GM21619 (cell line): ENCODE measurements around the gene MINDY2.
A peak's percentile ranks its signal among the peaks of the same experiment; 100 is the strongest.
"Not testable (repeated sequence)": the region's sequence is repeated elsewhere in the genome, so short reads cannot be mapped to it uniquely, and the experiment has no call there.

Experiments
- ATAC-seq: cut with Tn5 transposase; IDR thresholded peaks from one replicate; pipeline ENCODE4 v1.9.1; 2021; ENCODE audit not compliant: unreplicated experiment

The MINDY2 gene

GRCh38 chr15:58749532-58750337 lies 21.4 kb upstream of the MINDY2 start, which contains the start of gene ADAM10:
ADAM10 (minus strand) TSS chr15:58749707; CDS start chr15:58749534, 173 bp downstream.
- ATAC-seq = peak; percentile 85

DNA sequence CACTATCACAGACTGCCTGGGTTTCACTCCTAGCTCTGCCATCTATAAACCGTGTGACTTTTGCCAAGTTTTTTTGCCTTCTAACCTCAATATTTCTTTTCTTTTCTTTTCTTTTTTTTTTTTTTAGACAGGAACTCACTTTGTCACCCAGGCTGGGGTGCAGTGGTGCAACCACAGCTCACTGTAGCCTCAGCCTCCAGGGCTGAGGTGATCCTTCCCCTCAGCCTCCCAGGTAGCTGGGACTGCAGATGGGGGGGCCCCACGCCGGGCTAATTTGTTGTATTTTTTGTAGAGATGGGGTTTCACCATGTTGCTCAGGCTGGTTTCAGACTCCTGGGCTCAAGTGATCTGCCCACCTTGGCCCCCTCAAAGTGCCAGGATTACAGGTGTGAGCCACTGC lies 18.4 kb upstream of the MINDY2 start:
- no peak for ATAC-seq

- no peak for ATAC-seq
These were observed 15.8 kb upstream of the MINDY2 start for GRCh38 chr15:58755350-58755749.

- no peak for ATAC-seq
These were observed 15.1 kb upstream of the MINDY2 start for GRCh38 chr15:58755956-58756355.

GRCh38 chr15:58758141-58758540 lies 13.0 kb upstream of the MINDY2 start:
- no peak for ATAC-seq

- ATAC-seq = no peak
These were observed 10.6 kb upstream of the MINDY2 start for GRCh38 chr15:58760385-58761009.

GRCh38 chr15:58761010-58761388 lies 10.1 kb upstream of the MINDY2 start:
- no peak for ATAC-seq

GRCh38 chr15:58762285-58762684 lies 8.8 kb upstream of the MINDY2 start:
- ATAC-seq = no peak

DNA sequence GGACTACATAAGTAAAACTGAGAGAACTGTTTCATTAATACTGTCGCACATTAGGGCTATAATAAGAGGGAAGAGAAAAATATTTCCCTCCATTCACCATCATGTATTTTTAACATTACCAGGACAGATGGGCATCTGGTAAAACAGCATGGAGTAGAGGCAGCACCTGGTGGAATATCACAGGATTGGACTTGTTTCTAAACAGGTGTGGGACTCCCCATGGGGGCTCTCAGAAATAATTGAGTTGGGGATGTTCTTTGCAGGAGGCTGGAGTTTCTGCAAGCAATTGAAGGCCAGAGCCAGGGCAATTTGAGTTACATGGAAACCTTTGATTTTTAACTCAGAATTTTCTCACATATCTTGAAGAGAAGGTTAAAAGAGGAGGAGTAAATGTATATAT lies 8.4 kb upstream of the MINDY2 start:
- no peak for ATAC-seq

DNA sequence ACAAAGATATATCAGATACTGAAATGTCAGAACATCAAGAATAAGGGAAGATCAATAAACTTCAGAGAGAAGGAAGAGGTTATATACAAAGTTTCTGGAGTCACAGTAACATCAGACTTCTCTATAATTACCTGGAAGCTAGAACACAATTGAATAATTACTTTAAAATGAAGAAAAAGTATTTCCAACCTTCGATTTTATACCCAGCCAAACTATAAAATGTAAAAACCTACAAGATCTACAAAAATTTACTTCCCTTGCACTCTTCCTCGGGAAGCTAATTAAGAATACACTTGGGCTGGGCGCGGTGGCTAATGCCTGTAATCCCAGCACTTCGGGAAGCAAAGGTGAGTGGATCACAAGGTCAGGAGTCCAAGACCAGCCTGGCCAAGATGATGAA lies 6.6 kb upstream of the MINDY2 start:
- ATAC-seq = no peak

DNA sequence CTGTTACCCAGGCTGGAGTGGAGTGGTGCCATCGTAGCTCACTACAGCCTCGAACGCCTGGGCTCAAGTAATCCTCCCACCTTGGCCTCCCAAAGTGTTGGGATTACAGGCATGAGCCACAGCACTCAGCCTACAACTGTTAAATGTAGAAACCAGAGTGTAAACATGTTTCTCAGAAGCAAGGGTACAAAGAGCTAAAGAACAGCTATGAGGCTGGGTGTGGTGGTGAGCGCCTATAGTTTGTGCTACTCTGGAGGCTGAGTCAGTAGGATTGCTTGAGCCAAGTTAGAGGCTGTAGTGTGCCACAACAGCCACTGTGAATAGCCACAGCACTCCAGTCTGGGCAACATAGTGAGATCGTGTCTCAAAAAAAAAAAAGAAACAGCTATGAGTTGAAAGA lies 4.8 kb upstream of the MINDY2 start:
- no peak for ATAC-seq

GRCh38 chr15:58768601-58769004 lies 2.5 kb upstream of the MINDY2 start:
- not testable (repeated sequence) for ATAC-seq

DNA sequence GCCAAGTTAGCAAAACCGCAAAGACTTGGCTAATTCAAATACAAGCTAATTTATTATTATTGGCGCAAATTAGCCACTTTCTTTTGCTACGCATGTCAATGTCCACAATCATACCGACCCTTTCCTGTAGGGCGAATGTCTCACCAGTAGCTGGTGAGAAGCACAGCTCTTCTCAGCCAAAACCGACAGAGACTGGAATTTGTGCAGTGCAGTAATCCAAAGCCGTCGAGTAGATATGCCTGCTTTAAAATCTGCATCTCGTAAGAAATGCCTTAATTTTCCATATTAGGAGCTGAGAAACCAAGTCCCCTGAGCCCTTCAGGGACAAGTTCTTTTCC lies 614 bp upstream of the MINDY2 start:
- ATAC-seq = peak; percentile 9

GRCh38 chr15:58771621-58772250 lies 634 bp downstream of the MINDY2 start:
- ATAC-seq = peak; percentile 20

GRCh38 chr15:58773024-58773423 lies 1.9 kb downstream of the MINDY2 start:
- ATAC-seq = no peak

DNA sequence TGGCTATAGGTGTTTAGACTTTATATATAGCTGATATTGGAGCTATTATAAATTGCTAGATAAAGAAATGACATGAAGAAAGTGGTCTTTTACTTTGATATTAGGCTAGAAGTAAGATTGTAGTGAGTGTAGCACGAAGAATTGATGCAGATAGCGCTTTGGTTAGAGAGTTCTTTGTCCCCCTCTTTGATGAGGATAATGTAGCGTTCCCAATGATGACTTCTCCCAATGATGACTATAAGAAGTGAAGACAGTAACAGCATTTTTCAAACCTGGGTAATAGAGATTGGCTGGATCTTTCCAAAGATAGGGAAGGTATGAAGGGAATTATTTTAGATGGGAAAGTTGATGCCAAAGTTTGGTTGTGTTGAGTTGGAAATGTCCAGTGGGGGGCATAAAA lies 4.3 kb downstream of the MINDY2 start:
- ATAC-seq = no peak

DNA sequence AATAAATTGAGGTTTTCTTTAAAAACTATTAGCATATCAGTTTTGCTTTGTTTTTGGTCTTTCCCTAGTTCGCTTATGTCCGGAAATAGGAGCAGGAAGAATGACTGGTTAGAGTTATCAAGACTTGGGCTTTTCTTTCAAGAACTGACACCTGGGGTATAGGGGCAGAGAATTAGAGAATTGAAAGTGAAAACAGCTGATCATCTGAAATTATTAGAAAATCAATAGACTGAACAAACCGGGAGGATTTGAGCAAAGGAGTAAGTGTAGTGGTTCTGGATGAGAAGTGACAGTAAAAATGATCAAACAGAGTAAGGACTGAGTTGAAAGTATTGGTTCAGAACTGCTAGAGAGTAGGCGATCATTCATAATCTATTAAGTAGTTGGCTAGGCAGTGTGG lies 6.0 kb downstream of the MINDY2 start:
- peak; percentile 70 for ATAC-seq

- ATAC-seq = no peak
These were observed 8.5 kb downstream of the MINDY2 start for GRCh38 chr15:58779554-58779953.

- no peak for ATAC-seq
These were observed 14.3 kb downstream of the MINDY2 start for GRCh38 chr15:58785355-58785754.

- no peak for ATAC-seq
These were observed 17.1 kb downstream of the MINDY2 start for GRCh38 chr15:58788056-58788710.

DNA sequence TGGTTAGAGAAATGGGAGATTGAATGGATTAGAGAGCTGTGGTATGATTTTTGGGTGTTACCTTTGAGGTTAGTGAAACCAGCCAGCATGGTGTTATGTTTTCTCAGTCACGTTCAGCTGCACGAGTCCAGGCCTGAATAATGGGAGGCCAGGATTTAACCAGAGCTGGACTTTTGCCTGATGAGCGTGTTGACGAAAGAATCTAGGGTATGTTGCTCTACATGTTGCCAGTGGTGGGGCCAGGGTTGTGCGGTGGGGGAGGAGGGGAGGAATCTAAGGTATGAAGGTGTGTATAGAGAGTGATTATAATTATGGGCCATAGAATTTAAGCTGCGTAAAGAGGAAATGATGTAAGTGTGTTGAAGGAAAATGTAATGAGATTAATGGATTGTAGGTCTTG lies 22.8 kb downstream of the MINDY2 start:
- ATAC-seq = no peak

GRCh38 chr15:58795825-58796224 lies 24.7 kb downstream of the MINDY2 start:
- ATAC-seq = no peak
